HEK293 (cell line): ENCODE results near the gene TSEN2.

ENCODE experiments used
- CTCF ChIA-PET: fragments of 350-600 bp; formaldehyde crosslinking; extraction: SDS; loops from one replicate; lab custom pipeline; 2021; ENCODE audit warnings: antibody characterized with exemption; lab: Yijun Ruan, JAX
- POLR2A ChIA-PET: fragments of 300-600 bp; formaldehyde crosslinking; extraction: SDS; loops from one replicate; lab custom pipeline; 2020; ENCODE audit warnings: antibody characterized with exemption, inconsistent platforms; lab: Yijun Ruan, JAX
- H3K27ac ChIP-seq: fragments of 200-500 bp; sonication (Bioruptor generic); 2 replicates; pipeline ENCODE4 v1.5.1; 2014; ENCODE audit warnings: low read depth, low read length, control low read depth, inconsistent platforms; ENCODE audit errors: extremely low read depth
- H3K36me3 ChIP-seq, 2 experiments: fragments of 200-500 bp in 1 of 2; sonication (Bioruptor generic) in 1 of 2; 1 replicate in 1 of 2; 2 replicates in 1 of 2; pipeline ENCODE4 v1.5.1; 2014 to 2017; ENCODE audit warnings: inconsistent platforms in 2 of 2, low read length in 2 of 2; ENCODE audit not compliant: control insufficient read depth in 2 of 2, insufficient read depth in 1 of 2
- H3K4me1 ChIP-seq: fragments of 200-500 bp; sonication (Bioruptor generic); 2 replicates; pipeline ENCODE4 v1.5.1; 2014; ENCODE audit warnings: mild to moderate bottlenecking, low read length, inconsistent platforms; ENCODE audit not compliant: control insufficient read depth, insufficient read depth
- H3K4me3 ChIP-seq: 2 replicates; pipeline ENCODE4 v1.5.1; 2011; ENCODE audit warnings: low read depth, mild to moderate bottlenecking, control low read depth, low read length, moderate library complexity
- H3K9me3 ChIP-seq: fragments of 200-500 bp; sonication (Bioruptor generic); 2 replicates; pipeline ENCODE4 v1.5.1; 2014; ENCODE audit warnings: low read depth, low read length, inconsistent platforms; ENCODE audit not compliant: control insufficient read depth, insufficient read depth
- BCL6B ChIP-seq: fragments of 450-650 bp; formaldehyde crosslinking; IDR thresholded peaks from 2 replicates; pipeline ENCODE4 v1.5.1; 2017; ENCODE audit warnings: missing biosample characterization, missing genetic modification characterization
- FEZF1 ChIP-seq: fragments of 450-650 bp; formaldehyde crosslinking; IDR thresholded peaks from 2 replicates; pipeline ENCODE4 v1.5.1; 2016; ENCODE audit warnings: missing biosample characterization, missing genetic modification characterization
- HOXD13 ChIP-seq: sonication (generic); formaldehyde crosslinking; IDR thresholded peaks from 2 replicates; pipeline ENCODE4 v1.8.0; 2022; ENCODE audit warnings: missing genetic modification reagents, borderline replicate concordance
- IKZF3 ChIP-seq: fragments of 450-650 bp; IDR thresholded peaks from 2 replicates; pipeline ENCODE4 v1.5.0; 2018; ENCODE audit warnings: missing biosample characterization, mild to moderate bottlenecking, missing genetic modification characterization, moderate library complexity
- KLF7 ChIP-seq: fragments of 450-650 bp; formaldehyde crosslinking; IDR thresholded peaks from 2 replicates; pipeline ENCODE4 v1.5.1; 2016; ENCODE audit warnings: missing biosample characterization, missing genetic modification characterization, borderline replicate concordance
- MYNN ChIP-seq: fragments of 450-650 bp; formaldehyde crosslinking; IDR thresholded peaks from 2 replicates; pipeline ENCODE4 v1.5.1; 2016; ENCODE audit warnings: missing biosample characterization, missing genetic modification characterization, borderline replicate concordance
- MZF1 ChIP-seq: fragments of 450-650 bp; formaldehyde crosslinking; IDR thresholded peaks from 2 replicates; pipeline ENCODE4 v1.5.1; 2017; ENCODE audit warnings: missing biosample characterization, missing genetic modification characterization, borderline replicate concordance
- REPIN1 ChIP-seq: fragments of 450-650 bp; formaldehyde crosslinking; IDR thresholded peaks from 2 replicates; pipeline ENCODE4 v1.5.1; 2017; ENCODE audit warnings: missing biosample characterization, missing genetic modification characterization, low read depth
- REST ChIP-seq: fragments of 450-650 bp; formaldehyde crosslinking; IDR thresholded peaks from 2 replicates; pipeline ENCODE4 v1.5.1; 2016; ENCODE audit warnings: missing biosample characterization, missing genetic modification characterization
- ZBTB6 ChIP-seq: fragments of 450-650 bp; formaldehyde crosslinking; IDR thresholded peaks from 2 replicates; pipeline ENCODE4 v1.5.1; 2017; ENCODE audit warnings: missing biosample characterization, missing genetic modification characterization
- ZFP69B ChIP-seq: fragments of 450-650 bp; formaldehyde crosslinking; IDR thresholded peaks from 2 replicates; pipeline ENCODE4 v1.5.1; 2016; ENCODE audit warnings: missing biosample characterization, missing genetic modification characterization
- ZNF138 ChIP-seq: fragments of 450-650 bp; formaldehyde crosslinking; IDR thresholded peaks from 2 replicates; pipeline ENCODE4 v1.5.1; 2016; ENCODE audit warnings: missing biosample characterization, missing genetic modification characterization, borderline replicate concordance
- ZNF140 ChIP-seq: fragments of 450-650 bp; formaldehyde crosslinking; IDR thresholded peaks from 2 replicates; pipeline ENCODE4 v1.5.1; 2016; ENCODE audit warnings: missing biosample characterization, missing genetic modification characterization
- ZNF302 ChIP-seq: fragments of 450-650 bp; formaldehyde crosslinking; IDR thresholded peaks from 2 replicates; pipeline ENCODE4 v1.5.1; 2016; ENCODE audit warnings: missing biosample characterization, missing genetic modification characterization, low read depth
- ZNF366 ChIP-seq: fragments of 450-650 bp; formaldehyde crosslinking; conservative IDR thresholded peaks from 2 replicates; pipeline ENCODE4 v1.5.1; 2016; ENCODE audit warnings: missing biosample characterization, missing genetic modification characterization
- ZNF391 ChIP-seq: fragments of 450-650 bp; formaldehyde crosslinking; IDR thresholded peaks from 2 replicates; pipeline ENCODE4 v1.5.1; 2016; ENCODE audit warnings: low read depth, missing biosample characterization, missing genetic modification characterization, borderline replicate concordance
- ZNF488 ChIP-seq: fragments of 450-650 bp; formaldehyde crosslinking; IDR thresholded peaks from 2 replicates; pipeline ENCODE4 v1.5.1; 2016; ENCODE audit warnings: missing biosample characterization, missing genetic modification characterization
- ZNF521 ChIP-seq: fragments of 450-650 bp; formaldehyde crosslinking; IDR thresholded peaks from 2 replicates; pipeline ENCODE4 v1.5.1; 2017; ENCODE audit warnings: missing biosample characterization, mild to moderate bottlenecking, missing genetic modification characterization
- ZNF639 ChIP-seq: fragments of 450-650 bp; formaldehyde crosslinking; IDR thresholded peaks from 2 replicates; pipeline ENCODE4 v1.5.1; 2016; ENCODE audit warnings: missing biosample characterization, missing genetic modification characterization
- ZNF645 ChIP-seq: fragments of 450-650 bp; formaldehyde crosslinking; IDR thresholded peaks from 2 replicates; pipeline ENCODE4; 2016; ENCODE audit warnings: missing biosample characterization, missing genetic modification characterization
- ZNF701 ChIP-seq: fragments of 450-650 bp; formaldehyde crosslinking; IDR thresholded peaks from 2 replicates; pipeline ENCODE4 v1.5.1; 2016; ENCODE audit warnings: missing biosample characterization, missing genetic modification characterization
- ZNF776 ChIP-seq: fragments of 450-650 bp; formaldehyde crosslinking; IDR thresholded peaks from 2 replicates; pipeline ENCODE4 v1.5.0; 2017; ENCODE audit warnings: missing biosample characterization, missing genetic modification characterization, borderline replicate concordance
- ZNF837 ChIP-seq: fragments of 450-650 bp; formaldehyde crosslinking; IDR thresholded peaks from 2 replicates; pipeline ENCODE4 v1.5.1; 2016; ENCODE audit warnings: missing biosample characterization, missing genetic modification characterization
- ZSCAN23 ChIP-seq: fragments of 450-650 bp; formaldehyde crosslinking; IDR thresholded peaks from 2 replicates; pipeline ENCODE4 v1.5.1; 2016; ENCODE audit warnings: missing biosample characterization, missing genetic modification characterization
- ZXDB ChIP-seq: fragments of 450-650 bp; formaldehyde crosslinking; IDR thresholded peaks from 2 replicates; pipeline ENCODE4 v1.5.1; 2016; ENCODE audit warnings: missing biosample characterization, missing genetic modification characterization

The TSEN2 gene

GRCh38 chr3:12465836-12466225 lies 18.4 kb upstream of the TSEN2 start:
- TF ChIP-seq ZNF366 (no peak), ZNF776 (tag by site-specific recombination) (no peak), ZNF837 (no peak), ZXDB (tag by site-specific recombination) (no peak), BCL6B (tag by site-specific recombination) (no peak), KLF7 (tag by site-specific recombination) (no peak), ZNF138 (no peak), ZBTB6 (tag by site-specific recombination) (no peak), ZNF645 (no peak), ZNF391 (tag by site-specific recombination) (no peak), ZNF302 (tag by site-specific recombination) (no peak)
- POLR2A ChIA-PET = interaction anchor here (0.6 kb wide), 1 partner anchor 299 kb away, joined by 3 read pairs; no protein-coding TSS in a partner anchor
- no peaks in the 10 kb centered on the region for H3K9me3 ChIP-seq
- H3K4me1 ChIP-seq = no peaks in the 10 kb centered on the region; the same call in 1 of the 2 replicates
- H3K27ac ChIP-seq = no peak overlapping the region
- CTCF ChIA-PET = interaction anchor here (0.6 kb wide), 1 partner anchor 278 kb away, joined by 4 read pairs; no protein-coding TSS in a partner anchor
- H3K36me3 ChIP-seq = no peaks in the 10 kb centered on the region
- no peak overlapping the region for H3K4me3 ChIP-seq

- H3K36me3 ChIP-seq = no peaks in the 10 kb centered on the region
- H3K4me1 ChIP-seq = no peaks in the 10 kb centered on the region; the same call in 1 of the 2 replicates
- CTCF ChIA-PET = interaction anchor here (0.6 to 1.0 kb wide), 2 partner anchors 12 to 26 kb away, joined by 3 to 4 read pairs; no protein-coding TSS in a partner anchor
- no peak overlapping the region for H3K27ac ChIP-seq
- no peaks in the 10 kb centered on the region for H3K9me3 ChIP-seq
- H3K4me3 ChIP-seq = no peak overlapping the region
- POLR2A ChIA-PET = no interaction called here
- TF ChIP-seq IKZF3 (tag by site-specific recombination) = no peak
- no peak for TF ChIP-seq ZSCAN23 (tag by site-specific recombination)
- TF ChIP-seq ZFP69B (tag by site-specific recombination) = no peak
- no peak for TF ChIP-seq ZNF488
- no peak for TF ChIP-seq ZNF302 (tag by site-specific recombination)
- TF ChIP-seq ZNF701 (tag by site-specific recombination) = no peak
- TF ChIP-seq MYNN (tag by site-specific recombination) = no peak
- TF ChIP-seq ZNF521 (tag by site-specific recombination) = no peak
- no peak for TF ChIP-seq FEZF1 (tag by site-specific recombination)
- TF ChIP-seq ZNF639 (tag by site-specific recombination) = no peak
- TF ChIP-seq HOXD13 = no peak
- TF ChIP-seq REPIN1 (tag by site-specific recombination) = no peak
- no peak for TF ChIP-seq MZF1 (tag by site-specific recombination)
- TF ChIP-seq REST (tag by site-specific recombination) = no peak
- TF ChIP-seq ZNF140 (tag by site-specific recombination) = no peak
Measured at GRCh38 chr3:12467746-12468145, 16.5 kb upstream of the TSEN2 start.
